Stimulated activated CD4-positive, alpha-beta T cell treated with anti-CD3 and anti-CD28 coated beads, Interleukin-1b, Interleukin-23, amount 100 ng/mL, for 48 hours (primary cell): ENCODE data around the gene PDE4D.
"Not testable (repeated sequence)": the region's sequence is repeated elsewhere in the genome, so short reads cannot be mapped to it uniquely, and the experiment has no call there.

ENCODE experiments used
- DNase-seq: peaks from one replicate; pipeline ENCODE4 v3.0.0-alpha.2; 2020

Gene PDE4D

DNA sequence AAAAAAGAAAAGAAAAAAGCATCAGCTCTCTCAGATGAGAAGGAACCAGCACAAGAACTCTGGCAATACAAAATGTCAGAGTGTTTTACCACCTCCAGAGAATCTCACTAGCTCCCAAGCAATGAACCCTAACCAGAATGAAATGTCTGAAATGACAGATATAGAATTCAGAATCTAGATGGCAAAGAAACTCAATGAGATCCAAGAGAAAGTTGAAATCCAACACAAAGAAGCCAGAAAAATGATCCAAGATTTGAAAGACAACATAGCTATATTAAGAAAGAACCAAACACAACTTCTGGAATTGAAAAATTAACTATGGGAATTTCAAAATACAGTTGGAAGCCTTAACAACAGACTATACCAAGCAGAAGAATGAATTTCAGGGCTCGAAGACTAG, 396.3 kb downstream of the PDE4D start:
- DNase-seq: no peak

DNA sequence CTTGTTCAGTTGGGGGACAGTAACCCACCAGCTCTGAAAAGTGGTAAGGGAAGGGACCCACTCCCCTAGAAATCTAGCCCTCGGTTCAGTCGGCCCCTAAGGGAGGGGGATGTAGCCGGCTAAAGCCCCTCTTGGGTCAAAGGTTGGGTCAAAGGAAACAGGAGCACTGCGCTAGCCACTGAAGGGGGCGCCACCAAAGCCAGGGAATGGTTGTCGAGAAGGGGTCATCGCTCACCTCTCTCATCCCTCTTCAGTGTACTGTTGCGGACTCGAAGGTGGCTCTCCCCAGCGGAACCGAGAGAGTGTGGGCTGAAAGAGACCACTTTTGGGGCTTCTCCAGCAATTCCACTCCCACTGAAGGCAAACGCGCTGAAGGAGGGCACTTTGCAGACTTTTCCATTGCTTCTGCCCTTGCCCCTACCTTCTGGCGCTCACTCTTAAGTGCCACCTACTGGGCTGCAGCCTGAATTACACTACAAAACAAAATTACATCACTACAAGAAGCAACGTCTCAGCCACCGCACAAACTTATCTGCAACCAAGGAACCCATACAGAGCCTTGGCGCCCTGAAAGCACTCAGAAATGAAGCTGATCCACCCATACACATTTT, 396.9 kb downstream of the PDE4D start:
- no peak for DNase-seq

DNA sequence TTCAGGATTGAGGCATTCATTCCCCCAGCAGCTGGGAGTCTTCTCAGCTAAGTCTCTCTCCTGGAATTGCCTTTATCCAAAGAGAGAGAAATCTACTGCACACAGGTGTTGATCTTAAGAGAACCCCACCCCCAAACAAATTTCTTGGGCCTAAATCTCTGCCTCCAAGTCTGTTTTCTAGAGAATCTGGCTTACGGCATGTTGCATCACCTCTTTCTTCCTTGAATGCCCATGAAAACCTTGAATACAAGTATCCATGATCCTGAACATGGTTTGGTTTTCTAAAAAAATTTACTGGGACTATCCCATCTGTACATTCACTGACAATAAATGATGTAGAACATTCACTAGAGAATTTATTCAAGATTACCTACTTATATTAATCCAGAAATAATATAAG, 401.6 kb downstream of the PDE4D start:
- DNase-seq: no peak

DNA sequence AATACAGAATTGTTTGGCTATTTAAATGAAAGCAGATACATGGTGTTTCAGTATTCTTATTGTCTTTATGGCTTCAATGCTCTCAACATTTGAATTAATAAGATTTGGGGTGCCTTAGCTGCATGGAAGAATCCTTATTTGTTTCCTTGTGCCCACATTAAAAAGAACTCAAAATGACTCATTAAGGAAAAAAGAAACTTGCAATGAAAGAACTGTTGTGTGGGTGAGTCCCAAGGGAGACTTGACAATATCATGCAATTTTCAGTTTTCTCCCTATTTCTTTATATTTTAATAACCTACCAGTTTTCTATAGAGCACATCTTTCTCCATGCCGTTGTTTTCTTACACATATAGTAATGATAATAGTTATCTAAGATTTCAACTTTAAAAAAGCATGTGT, 404.0 kb downstream of the PDE4D start:
- DNase-seq: no peak

DNA sequence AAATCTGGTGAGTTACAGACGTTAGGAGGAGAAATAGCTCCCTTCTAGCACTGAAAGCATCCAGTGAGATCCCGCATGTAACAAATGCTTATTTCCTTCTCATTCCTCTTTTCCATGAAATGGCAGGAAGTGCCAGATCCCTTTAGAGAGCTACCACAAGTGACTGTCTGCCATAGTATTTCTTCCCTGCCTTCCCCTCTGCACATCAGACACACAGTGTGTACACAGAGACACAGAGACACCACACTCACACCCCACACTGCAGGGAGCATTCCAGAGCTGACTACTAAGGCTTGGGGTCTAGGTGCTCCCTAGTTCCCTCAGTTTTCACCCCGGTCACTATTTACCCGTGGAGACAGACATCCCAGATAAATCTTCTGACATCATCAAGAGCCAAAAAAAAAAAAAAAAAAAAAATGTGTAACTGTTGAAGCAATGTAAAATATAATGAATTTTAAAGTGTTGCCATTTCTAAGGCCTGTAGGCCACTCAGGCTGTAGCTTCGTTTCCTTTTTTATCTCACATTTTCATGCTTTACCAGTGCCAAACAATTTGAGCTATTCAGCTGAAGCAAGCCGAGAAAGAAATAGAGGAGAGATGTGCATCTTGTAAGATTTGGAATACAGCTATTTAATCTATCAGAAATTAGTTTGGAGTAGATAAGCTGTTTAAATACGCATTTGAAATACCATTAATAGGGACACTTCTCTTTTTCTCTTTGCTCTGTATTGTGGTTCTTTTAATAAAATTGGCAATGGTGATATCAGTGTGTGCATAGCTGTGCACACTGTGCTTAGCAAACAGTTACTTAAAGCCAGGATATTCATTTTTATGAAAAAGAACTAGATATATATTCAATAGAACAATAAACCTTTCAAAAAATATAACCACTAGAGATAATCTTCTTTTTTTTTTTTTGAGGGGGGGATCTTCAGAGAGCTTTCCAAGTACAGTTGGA, 405.5 kb downstream of the PDE4D start:
- no peak for DNase-seq

DNA sequence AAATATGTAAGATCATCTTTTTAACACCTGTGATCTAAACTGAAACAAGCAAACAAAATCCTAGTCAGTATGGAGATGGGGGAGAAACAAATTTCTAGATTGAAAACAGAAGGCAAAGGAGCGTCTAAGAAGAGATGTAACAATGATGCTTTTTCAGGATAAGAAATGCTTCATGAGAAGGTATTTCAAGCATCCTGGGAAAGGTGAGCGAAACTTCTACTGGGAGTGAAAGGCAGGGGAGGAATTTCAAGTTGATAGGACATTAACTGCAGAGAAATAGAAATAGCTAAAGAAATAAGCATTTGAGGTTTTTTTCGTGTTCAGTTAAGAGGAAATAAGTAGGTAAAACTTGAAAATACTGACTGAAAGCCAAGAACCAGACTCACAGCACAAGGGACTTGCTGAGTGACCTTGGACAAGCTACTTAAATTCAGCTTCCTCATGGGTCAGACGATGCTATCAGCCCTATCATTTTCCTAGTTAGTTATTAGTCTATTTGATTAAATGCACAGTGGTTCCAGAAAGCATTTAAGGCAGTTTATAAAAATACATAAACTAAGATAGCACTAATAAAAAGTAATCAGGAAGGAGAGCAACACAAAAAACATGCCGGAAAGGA, 406.3 kb downstream of the PDE4D start:
- no peak for DNase-seq

DNA sequence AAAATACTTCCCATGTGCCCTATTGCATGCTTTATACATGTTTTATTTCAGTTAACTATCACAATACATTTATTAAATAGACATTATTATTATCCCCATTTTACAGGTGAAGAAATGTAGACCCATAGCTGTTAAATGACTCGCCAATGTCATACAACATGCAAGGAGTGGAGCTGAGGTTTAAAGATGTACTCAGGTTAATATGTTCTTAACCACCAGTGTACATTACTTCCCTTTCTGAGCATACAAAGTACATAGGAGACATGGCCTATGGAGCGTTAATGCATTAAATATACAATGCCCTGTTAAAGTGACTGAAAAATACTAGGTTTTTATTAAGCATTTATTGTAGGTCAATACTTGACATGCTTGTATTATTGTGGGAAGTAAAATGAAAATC, 407.0 kb downstream of the PDE4D start:
- DNase-seq: no peak

DNA sequence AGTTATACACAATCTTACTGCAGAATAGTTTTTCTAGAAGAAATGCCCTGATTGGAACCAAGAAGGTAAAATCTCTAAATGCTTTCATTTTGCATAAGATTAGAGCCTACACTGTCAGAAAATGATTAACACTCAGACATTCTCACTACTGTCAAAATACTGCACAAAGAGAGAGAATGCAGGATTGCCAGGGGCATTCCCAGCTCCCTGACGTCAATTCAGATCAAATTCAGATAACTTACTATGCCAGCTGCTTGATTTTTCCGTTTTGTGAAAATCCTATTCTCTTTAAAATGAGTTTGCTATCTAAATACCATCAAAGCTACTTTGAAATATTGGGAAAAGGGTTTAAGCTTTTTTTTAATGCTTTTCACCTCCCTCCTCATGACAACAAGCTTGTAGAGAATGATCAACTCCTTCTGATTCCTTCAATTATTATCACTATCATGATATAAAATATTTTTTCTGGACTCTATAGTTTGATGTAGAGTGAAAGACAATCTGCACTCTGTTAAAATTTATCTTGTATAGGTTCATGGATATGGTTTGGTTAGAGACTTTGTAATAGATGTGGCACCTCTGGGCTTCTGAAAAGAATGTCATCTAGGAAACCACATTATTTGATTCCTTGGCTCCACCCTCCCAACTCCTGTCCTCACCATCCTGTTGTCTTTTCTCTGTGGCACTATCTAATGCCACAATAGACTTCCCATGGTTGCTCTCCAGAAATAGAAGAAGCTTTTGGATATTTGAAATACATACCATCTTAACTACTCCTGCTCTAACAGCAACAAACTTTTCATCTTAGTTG, 407.7 kb downstream of the PDE4D start:
- no peak for DNase-seq

DNA sequence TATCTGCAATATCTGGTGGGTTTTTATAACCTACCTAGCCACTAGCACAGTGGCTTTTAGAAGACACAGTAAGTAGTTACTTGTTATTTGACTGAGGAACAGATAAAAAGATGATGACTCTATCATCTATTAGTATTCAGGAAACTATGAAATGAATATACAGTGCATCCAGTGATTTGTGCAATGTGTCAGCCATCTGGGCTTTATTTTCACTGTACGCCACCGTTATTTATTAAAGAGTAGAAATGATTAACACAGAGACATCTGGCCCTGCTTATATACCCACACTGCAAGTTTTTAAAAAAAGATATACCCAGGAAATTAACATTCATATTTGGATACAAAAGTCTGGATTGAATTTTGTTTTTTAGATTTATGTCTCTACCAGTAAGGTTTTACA, 408.4 kb downstream of the PDE4D start:
- no peak for DNase-seq

DNA sequence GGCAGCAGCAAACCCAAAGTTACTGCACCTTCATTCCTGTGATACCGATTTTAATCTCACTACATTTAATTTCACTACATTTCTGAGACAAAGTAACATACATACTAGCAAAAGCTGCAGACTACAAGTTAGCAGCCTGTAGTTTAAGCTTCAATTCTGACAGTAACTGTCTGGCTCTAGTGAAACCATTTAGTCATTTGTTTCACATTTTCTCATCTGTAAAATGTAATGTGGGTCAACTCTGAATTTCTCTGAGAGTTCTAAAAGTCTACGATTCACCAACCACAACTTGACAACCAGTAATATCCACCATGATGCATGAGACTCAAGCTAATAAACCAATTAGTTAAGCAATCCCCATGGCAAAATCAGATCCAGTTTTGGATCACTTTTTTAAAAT, 408.9 kb downstream of the PDE4D start:
- DNase-seq: no peak

DNA sequence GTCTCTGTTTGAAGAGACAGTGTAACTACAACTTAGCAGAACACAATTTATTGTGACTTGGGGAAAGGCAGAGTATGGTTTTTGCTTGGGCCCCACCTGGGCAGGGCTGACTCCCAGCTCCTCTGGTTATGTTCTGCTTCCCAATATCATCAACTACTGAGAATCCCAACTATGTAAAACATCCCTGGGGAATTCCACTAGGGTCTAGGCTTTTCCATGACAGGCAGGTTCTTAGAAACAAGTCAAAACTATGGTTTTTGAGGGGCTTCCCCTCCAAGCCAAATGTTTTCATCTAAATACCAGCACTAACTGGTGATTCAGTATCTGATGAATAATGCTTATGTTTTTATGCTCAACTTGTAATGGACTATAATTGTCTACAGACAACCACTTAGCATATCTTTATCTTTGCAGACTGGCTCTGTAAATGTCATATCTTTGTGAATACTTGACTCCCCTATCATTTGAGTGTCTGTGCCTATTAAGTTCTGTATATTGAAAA, 409.5 kb downstream of the PDE4D start:
- no peak for DNase-seq

DNA sequence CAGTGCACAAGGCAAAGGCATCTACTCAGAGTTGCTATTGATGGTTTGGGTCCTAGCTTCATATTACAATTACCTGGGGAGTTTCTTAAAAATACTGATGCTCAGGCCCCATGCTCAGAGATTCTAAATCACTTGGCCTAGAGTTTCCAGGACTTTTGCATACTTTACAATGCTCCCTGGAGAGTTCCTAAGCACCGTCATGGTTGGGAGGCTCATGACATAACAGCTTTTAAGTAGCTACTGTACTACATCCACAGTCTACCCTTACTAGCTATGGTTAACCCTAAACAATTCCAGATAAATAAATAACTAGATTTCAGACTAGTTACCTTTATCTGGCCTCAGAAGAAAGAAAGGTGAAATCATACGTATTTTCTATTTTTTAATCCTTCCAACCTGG, 414.4 kb downstream of the PDE4D start:
- DNase-seq: no peak

DNA sequence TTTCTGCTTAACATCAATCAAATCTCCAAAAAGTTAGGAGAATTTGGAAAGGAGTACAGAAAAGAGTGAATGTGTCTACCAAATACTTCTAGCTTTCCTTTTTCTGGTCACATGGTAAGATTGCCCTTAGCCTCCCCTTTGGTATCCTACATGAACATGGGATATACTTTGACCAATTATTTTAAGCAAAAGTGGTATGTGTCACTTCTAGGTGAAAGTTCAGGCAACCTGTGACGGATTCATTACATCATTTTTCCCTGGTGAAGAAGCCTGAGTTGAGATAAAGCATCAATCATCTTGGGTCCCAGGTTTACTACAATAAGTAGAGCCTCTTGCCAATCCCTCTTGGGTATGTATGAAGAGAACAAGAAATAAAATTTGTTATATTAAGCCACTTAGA, 419.2 kb downstream of the PDE4D start:
- no peak for DNase-seq

DNA sequence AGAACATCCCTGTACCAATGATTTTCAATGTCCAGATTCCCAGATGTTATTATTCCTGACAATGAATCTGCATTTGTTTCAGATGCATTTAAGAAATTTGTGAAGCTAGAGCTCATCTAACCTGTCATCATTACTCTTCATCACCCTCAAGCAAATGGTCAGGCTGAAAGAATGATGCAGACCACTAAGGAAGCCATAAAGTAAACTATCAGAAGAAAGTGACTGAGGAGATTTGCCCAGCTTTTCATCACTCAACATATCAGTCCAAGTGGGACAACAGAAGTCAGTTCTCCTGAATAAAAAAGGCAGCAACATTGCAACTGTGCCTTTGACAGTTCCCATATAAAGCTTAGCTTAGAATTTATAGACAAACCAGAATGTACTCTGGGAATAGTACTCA, 419.9 kb downstream of the PDE4D start:
- DNase-seq: no peak

DNA sequence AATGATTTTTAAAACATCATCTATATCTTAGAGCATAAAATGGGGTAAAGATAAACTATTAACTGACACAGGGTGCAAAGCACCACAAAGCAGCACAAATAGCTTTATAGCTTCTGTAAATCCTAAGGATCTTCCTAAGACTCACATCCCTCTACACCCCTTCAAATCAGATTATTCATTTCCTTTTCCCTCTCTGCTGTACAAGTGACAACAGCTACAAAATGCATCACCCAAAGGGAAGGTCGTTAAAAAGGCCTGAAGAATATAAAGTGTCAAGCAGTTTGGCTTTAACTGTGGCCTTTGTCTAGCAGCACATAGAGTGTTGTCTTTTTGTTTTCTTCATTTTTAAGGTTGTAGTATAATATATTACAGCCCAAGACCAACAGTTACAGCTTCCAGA, 422.1 kb downstream of the PDE4D start:
- DNase-seq: no peak

DNA sequence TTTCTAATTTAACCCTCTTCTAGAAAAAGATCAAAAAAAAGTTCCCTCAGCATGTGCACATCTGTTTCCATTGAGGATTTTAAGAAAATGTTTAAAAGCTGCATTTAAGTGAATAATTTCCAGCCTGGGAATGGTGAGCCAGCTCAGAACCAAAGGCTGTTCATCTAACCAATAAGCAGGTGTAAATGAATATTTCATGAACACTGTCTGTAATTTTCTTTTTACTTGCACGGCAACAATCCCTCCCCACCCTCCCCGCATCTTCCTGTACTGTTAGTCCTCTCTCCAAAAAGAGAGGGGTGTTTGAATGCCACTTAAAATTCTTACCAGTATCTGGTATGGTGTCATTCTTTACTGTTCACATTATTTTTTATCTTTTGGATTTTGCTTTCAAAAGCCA, 425.6 kb downstream of the PDE4D start:
- DNase-seq: no peak

DNA sequence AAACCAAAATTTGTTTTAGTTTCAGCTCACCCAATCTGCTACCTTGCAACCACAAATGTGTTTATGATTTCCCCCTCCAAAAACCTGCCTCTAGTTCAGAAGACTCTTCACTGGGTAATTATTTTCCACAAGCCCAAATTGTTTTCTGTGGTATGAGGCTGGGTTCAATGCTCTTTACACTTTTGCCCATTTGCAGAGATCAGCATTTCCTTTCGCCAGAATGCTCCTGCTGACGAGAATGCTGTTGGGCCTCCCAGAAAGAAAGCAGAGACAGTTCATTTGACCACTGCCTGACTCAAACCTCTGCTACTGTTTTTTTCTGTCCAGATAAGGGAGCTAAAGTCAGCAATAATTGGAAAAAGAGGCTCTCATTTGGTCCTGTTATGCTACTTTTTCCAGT, 427.3 kb downstream of the PDE4D start:
- no peak for DNase-seq

DNA sequence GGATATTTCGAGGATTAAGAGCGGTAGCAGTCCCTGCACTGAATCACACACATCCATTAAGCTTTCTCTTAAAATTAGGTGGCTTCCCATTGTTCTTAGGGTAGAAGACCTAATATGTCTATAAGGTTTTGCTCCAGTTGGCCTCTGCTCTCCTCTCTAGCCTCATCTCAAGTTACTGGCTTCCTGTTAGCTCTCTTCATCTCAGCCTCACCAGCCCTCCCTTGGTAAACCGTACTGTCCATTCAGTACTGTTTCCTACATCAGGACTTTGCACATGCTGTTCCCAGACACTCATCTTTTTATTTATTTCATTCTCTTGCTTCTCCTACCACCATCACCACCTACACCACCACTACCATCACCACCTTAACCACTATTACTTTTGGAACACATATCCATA, 428.6 kb downstream of the PDE4D start:
- no peak for DNase-seq

DNA sequence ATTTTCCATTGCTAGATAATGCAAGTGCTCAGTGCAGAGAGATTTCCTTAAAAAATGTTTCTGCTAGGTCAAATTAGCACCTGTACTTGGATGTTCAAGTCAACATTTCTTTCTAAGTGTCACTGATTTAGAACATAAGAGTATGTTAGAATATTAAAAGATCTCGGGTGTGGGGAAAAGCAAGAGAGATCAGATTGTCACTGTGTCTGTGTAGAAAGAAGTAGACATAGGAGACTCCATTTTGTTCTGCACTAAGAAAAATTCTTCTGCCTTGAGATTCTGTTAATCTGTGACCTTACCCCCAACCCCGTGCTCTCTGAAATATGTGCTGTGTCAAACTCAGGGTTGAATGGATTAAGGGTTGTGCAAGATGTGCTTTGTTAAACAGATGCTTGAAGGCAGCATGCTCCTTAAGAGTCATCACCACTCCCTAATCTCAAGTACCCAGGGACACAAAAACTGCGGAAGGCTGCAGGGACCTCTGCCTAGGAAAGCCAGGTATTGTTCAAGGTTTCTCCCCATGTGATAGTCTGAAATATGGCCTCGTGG, 429.8 kb downstream of the PDE4D start:
- DNase-seq: not testable (repeated sequence)

DNA sequence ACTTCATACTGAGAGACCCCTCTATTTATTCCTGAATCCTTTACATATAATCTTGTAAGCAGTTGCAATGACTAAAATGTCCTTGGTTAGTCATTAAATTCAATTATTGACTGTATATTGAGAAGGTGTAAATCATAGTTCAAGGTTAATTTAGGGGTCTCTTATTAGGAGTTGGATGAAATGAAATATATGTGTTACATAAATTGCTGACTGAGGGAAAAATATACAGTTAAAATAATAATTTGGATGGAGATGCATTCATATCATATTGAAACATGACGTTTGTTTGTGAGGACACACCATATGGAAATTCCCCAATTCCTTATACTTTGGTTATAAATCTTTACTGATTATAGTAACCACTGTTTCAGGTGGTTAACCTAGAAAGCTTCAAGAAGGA, 430.6 kb downstream of the PDE4D start:
- DNase-seq: no peak

DNA sequence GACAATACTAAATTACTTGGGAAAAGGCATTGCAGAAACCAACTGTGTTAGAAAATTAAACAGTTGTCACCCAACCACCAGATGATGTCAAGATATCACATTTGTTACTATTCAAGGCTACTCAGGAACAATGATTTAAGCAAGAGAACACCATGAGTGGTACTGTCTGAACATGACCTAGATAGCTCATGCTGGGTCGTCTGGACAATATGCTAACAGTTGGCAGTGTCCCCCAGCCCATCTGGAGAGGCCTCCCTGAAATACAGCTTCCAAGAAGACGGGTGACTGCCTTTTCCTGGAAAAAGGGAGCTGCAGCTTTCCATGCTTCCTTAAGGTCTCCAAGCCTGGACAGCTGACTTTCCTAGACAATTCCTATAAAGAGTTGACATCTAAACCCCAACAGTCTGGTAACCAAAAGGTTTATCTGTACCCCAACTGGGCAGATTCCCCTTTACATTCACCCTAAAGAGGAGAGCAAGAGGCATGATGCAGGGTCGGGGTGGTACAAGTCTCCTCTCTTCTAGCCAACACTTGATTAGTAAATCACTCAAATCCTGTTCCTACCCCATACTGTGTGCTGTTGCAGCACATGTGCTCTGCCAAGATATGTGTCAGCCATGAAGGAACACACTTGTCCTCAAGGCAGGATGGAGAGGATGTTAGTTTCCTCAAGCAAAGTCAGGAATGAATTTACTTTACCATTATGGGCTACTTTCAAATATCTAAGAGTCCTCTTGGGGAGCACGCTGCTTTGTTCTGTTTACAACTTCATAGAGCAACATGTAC, 433.0 kb downstream of the PDE4D start:
- no peak for DNase-seq
